NCI-H226 (cell line): ENCODE data around the gene HEPH.
"Not testable (repeated sequence)": the region's sequence is repeated elsewhere in the genome, so short reads cannot be mapped to it uniquely, and the experiment has no call there.

Experiments
- DNase-seq: peaks from one replicate; pipeline ENCODE4 v3.0.0-alpha.2; 2015

Gene HEPH

GRCh38 chrX:66163849-66164411, at the start of gene HEPH:
Gene HEPH, plus strand, starts transcription at chrX:66164247. Its CDS starts 6,324 bp downstream, at chrX:66170571.
- DNase-seq, result no peak

GRCh38 chrX:66118722-66119121, 45.3 kb upstream of the HEPH start:
- DNase-seq, result not testable (repeated sequence)

GRCh38 chrX:66121354-66121753, 42.7 kb upstream of the HEPH start:
- DNase-seq, result not testable (repeated sequence)

- DNase-seq, result no peak
These were observed 37.4 kb upstream of the HEPH start for GRCh38 chrX:66126662-66127061.

GRCh38 chrX:66130469-66130868, 33.6 kb upstream of the HEPH start:
- no peak for DNase-seq

GRCh38 chrX:66135284-66135683, 28.8 kb upstream of the HEPH start:
- DNase-seq, result not testable (repeated sequence)

GRCh38 chrX:66142351-66142750, 21.7 kb upstream of the HEPH start:
- no peak for DNase-seq

- DNase-seq, result no peak
These were observed 19.8 kb upstream of the HEPH start for GRCh38 chrX:66144258-66144657.

- DNase-seq, result no peak
These were observed 14.5 kb upstream of the HEPH start for GRCh38 chrX:66149519-66149918.

GRCh38 chrX:66150163-66150562, 13.9 kb upstream of the HEPH start:
- no peak for DNase-seq

- DNase-seq, result no peak
These were observed 1.7 kb upstream of the HEPH start for GRCh38 chrX:66162331-66162822.

GRCh38 chrX:66163447-66163846, 600 bp upstream of the HEPH start:
- no peak for DNase-seq

- no peak for DNase-seq
These were observed 423 bp downstream of the HEPH start for GRCh38 chrX:66164470-66164869.

GRCh38 chrX:66164931-66165330, 884 bp downstream of the HEPH start:
- DNase-seq, result no peak

GRCh38 chrX:66166671-66167070, 2.6 kb downstream of the HEPH start:
- no peak for DNase-seq

GRCh38 chrX:66167431-66167830, 3.4 kb downstream of the HEPH start:
- no peak for DNase-seq

- no peak for DNase-seq
These were observed 12.1 kb downstream of the HEPH start for GRCh38 chrX:66176134-66176533.

- DNase-seq, result no peak
These were observed 27.5 kb downstream of the HEPH start for GRCh38 chrX:66191563-66191962.

GRCh38 chrX:66193821-66194220, 29.8 kb downstream of the HEPH start:
- no peak for DNase-seq

GRCh38 chrX:66200050-66200664, 36.1 kb downstream of the HEPH start:
- no peak for DNase-seq

- no peak for DNase-seq
These were observed 37.1 kb downstream of the HEPH start for GRCh38 chrX:66200855-66201795.

- no peak for DNase-seq
These were observed 39.1 kb downstream of the HEPH start for GRCh38 chrX:66203114-66203513.

GRCh38 chrX:66221856-66222255, 57.8 kb downstream of the HEPH start:
- DNase-seq, result no peak

- DNase-seq, result no peak
These were observed 68.2 kb downstream of the HEPH start for GRCh38 chrX:66232296-66232695.
